GM18868 (cell line): Measurements from ENCODE around the gene ELAVL1.

Source experiments
- ATAC-seq: cut with Tn5 transposase; IDR thresholded peaks from one replicate; pipeline ENCODE4 v1.9.1; 2021; ENCODE audit warnings: mild to moderate bottlenecking, moderate library complexity; ENCODE audit not compliant: unreplicated experiment

The ELAVL1 gene

DNA sequence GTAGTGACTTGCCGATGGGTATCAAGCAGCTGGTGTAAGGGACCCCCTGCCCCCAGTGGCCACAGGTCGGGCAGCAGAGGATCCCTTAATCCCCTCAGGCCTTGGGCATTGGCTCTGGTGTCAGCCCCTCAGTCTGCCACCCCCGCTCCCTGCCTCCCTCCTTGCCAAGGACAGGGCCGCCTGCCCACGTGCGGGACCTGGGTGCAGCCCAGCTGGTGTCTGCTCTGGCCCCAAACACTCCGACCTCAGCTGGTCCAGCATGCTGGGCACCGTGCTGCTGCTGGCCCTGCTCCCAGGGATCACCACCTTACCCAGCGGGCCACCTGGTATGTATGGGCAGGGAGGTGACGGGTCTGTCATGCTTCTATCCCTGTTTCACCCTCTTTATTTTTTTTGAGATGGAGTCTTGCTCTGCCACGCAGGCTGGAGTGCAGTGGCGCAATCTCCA is 90.8 kb downstream of the ELAVL1 start, which contains the start of gene TGFBR3L:
Gene TGFBR3L (plus strand): TSS at position 233 of the 448 bp plus-strand sequence.
- ATAC-seq = no peak

DNA sequence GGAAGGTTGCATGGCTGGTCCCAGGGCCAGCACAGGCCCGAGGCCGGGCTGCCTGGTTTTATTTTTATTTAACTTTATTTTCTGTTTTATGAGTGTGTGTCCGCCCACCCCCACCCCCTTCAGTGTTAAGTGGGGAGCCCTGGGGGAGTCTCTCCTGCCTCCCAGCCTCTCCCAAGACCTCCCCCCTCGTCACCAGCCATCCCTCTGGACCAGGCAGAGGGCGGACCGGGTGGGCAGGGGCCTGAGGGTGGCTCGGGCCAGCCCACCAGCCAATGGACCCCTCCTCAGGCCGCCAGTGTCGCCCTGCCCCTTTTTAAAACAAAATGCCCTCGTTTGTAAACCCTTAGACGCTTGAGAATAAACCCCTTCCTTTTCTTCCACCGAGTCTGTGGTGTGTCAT is 91.3 kb downstream of the ELAVL1 start:
- ATAC-seq = no peak

DNA sequence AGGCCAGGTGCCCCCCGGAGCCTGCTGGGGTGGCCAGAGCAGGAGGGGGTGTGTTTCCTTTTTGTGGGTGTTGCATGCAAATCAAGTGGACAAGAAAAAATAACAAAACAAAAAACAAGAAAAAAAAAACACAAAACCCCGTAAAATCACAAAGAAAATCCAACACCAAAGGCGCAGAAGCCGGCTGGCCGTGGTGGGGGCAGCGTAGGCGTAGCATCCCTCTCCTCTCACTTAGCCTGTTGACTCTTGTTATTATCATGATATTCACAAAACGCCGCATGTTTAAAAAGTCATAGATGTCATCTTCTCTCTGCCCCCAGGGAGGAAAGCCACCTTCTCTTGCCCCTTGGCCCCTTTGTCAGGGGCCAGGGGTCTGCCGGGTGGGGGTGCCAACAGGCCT is 91.8 kb downstream of the ELAVL1 start:
- no peak for ATAC-seq

DNA sequence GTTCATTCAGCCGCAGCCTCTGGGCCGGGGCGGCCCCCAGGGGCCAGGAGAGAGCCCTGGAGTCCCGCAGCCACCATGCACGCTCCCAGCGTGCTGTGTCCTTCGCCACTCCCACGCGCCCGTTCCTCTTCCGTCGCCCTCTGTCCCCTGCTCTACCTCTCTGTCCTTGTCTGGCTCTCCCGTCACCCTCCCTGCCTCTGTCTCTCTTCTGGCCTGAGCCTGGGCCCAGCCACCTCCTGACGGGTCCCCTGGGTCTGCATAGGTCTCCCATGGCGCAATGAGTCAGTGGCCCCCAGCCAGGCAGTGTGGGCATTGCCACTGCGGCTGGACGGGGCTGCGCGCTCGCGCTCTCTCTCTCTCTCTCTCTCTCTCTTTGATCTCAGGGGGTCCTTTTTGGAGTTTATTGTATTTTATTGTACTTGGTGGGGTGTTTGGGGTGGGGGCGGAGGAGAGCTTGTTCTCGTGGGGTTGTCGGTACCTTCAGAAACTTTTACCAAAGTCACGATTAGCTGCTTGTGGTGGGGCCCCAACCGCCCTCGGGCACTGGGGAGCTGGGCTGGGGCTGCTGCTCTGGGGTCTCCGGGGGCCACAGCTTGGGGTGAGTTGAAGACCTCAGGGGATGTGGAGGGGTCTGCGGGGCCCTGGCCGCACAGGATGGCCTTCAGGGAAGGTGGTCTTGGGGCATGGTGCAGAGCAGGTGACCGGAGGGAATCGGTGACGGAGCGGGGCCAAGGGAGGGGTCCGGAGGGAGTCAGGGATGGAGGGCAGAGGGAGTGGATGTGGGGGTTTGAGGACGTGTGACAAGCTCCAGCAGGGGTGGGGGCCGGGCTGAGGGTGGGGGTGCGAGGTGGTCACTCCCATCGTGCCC is 92.5 kb downstream of the ELAVL1 start:
- no peak for ATAC-seq

DNA sequence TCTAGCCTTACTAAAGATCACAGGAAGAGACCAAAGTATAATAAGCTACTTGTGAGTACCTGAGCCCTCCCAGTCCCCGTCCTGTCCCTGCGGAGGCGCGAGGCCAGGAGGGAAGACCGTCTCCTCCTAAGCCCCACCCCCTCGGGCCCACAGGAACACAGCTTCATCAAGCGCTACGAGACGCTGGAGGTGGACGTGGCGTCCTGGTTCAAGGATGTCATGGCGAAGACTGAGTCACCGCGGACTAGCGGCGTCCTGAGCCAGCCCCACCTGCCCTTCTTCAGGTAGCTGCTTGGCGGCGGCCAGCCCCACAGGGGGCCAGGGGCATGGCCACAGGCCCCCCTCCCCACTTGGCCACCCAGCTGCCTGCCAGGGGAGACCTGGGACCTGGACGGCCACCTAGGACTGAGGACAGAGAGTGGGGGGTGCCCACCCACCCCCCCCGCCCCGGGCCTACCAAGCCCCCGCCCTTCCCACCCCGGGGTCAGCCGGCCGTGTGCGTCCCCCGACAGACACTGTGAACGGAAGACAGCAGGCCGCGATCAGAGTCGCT is 93.2 kb downstream of the ELAVL1 start:
- no peak for ATAC-seq

DNA sequence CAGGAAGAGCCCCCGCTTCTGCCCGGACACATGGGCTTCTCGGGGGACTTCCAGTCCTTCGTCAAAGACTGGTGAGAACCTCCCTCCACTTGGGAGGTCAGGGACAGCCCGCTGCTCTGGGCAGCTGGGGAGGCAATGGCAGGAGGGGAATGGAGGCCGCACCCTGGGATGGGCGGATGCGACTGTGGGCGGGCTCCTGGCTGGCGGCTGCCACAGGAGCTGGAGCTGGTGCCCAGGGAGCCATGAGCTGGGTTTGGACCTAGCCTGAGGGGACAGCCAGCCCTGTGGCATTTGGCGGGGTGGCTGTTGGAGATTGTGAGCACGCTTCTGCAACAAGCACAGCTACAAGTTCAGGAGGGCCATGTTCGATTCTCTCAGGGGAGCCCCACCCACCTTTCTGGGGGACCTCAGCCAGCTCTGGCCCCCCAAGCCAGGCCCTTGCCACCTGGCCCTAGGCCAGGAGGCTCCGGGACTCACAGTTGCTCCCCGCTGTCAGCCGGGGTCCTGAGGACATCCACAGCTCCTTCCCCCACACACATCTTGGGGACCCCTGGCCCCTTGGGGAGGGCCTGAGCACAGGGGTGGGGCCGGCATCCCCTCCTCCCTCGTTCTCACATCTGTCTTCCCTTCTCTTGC is 93.8 kb downstream of the ELAVL1 start:
- no peak for ATAC-seq

DNA sequence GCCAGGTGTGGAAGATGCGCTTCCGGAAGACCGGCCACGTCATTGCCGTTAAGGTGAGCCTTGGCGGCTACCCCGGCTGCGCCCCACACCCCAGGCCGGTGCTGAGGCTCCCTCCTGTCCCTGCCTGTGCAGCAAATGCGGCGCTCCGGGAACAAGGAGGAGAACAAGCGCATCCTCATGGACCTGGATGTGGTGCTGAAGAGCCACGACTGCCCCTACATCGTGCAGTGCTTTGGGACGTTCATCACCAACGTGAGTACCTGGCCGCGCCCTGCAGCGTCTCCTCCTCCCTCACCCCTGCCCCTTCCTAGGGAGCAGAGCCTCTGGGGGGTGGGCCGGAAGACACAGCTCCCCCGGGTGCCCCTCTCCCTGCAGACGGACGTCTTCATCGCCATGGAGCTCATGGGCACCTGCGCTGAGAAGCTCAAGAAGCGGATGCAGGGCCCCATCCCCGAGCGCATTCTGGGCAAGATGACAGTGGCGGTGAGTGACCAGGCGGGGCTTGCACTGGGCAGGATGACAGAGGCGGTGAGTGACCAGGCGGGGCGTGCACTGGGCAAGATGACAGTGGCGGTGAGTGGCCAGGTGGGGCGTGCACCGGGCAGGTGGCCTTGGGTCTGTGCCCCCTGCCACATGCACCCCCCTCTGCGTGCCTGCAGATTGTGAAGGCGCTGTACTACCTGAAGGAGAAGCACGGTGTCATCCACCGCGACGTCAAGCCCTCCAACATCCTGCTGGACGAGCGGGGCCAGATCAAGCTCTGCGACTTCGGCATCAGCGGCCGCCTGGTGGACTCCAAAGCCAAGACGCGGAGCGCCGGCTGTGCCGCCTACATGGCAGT is 94.9 kb downstream of the ELAVL1 start:
- ATAC-seq = no peak

DNA sequence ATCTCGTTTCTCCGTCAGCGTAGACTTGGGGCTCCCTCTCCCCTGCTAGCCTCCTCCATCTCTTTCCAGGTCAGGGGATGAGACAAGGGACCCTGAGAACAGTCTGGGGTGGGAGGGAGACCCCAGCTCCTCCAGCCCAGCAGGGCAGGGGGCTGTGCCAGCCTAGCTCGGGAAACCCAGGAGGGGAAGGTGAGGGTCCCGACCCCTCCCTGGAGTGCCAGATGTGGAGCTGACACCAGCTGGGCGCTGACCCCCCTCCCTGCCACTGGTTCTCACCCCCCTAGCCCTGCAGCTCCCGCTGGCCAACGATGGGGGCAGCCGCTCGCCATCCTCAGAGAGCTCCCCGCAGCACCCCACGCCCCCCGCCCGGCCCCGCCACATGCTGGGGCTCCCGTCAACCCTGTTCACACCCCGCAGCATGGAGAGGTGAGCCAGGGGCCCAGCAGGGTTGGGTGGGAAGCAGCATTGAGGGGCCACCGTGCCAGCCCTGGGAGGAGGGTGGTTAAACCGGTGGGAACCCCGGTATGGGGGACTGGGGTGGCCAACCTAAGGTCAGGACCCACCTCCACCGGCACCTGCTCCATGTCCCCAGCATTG is 95.9 kb downstream of the ELAVL1 start:
- no peak for ATAC-seq

DNA sequence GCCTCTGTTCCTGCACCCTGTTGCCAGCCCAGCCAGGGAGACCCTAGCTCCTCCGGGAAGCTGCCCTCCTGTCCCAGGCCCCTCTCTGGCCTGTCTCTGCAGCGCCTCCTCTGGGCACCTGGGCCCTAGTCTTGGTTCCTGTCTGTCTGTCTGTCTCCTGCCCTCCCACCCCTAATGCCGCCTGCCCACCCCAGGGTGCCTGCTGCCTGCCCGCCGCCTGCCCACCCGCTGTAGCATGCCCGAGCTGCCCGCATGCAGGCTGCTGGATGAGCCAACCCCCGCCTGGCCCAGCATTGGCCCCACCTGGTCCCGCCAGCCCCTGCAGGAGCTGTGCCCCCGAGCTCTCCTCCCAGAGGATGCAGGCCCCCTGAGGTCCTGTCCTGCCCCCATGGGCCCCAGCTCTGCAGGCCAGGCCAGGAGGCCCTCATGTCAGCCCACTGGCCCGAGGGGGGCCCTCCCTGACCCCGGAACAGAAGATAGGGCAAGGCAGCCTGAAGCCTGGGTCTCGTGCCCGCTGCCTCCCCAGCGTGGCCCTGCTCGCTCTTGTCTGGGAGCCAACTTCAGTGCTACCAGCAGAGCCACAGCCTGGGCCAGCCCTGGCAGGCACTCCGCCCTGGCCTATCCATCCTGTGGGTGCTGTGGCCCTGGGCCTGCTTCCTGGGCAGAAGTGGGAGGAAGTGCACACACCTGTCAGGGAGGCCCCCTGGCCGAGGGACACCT is 96.5 kb downstream of the ELAVL1 start:
- ATAC-seq = no peak
